NCI-H1417 (cell line): ENCODE measurements around the gene KIRREL2.
"Not testable (repeated sequence)": the region's sequence is repeated elsewhere in the genome, so short reads cannot be mapped to it uniquely, and the experiment has no call there.

ENCODE experiments used
- DNase-seq, 3 experiments: peaks; one replicate each; lab custom pipeline; 2025; lab: John Stamatoyannopoulos, UW

Gene KIRREL2

GRCh38 chr19:35870124-35870736, 13.5 kb downstream of the KIRREL2 start:
- peak in 1 of 3 experiments; percentile 94 for DNase-seq

- DNase-seq, result no peak
These were observed 14.1 kb downstream of the KIRREL2 start for GRCh38 chr19:35870798-35871197.

- no peak for DNase-seq
These were observed 14.9 kb downstream of the KIRREL2 start for GRCh38 chr19:35871611-35872010.

GRCh38 chr19:35872180-35872579, 15.5 kb downstream of the KIRREL2 start:
- no peak for DNase-seq

GRCh38 chr19:35874392-35874930, 17.8 kb downstream of the KIRREL2 start:
- DNase-seq, result no peak

- DNase-seq, result no peak
These were observed 22.4 kb downstream of the KIRREL2 start for GRCh38 chr19:35879068-35879467.

- peak in 1 of 3 experiments; percentile 34 for DNase-seq
These were observed 23.1 kb downstream of the KIRREL2 start for GRCh38 chr19:35879770-35880317.

GRCh38 chr19:35882114-35882832, 25.6 kb downstream of the KIRREL2 start:
- DNase-seq, result peak; percentile 56 to 89 (median 81)

- no peak for DNase-seq
These were observed 27.2 kb downstream of the KIRREL2 start for GRCh38 chr19:35883882-35884281.

GRCh38 chr19:35885225-35885738, 28.6 kb downstream of the KIRREL2 start:
- no peak for DNase-seq

- DNase-seq, result no peak
These were observed 29.2 kb downstream of the KIRREL2 start for GRCh38 chr19:35885904-35886303.

- no peak for DNase-seq
These were observed 30.5 kb downstream of the KIRREL2 start for GRCh38 chr19:35887197-35887596.

GRCh38 chr19:35888398-35888797, 31.7 kb downstream of the KIRREL2 start:
- no peak for DNase-seq

GRCh38 chr19:35889370-35890112, 32.8 kb downstream of the KIRREL2 start:
- no peak for DNase-seq

GRCh38 chr19:35890113-35890650, 33.5 kb downstream of the KIRREL2 start:
- no peak for DNase-seq

GRCh38 chr19:35891819-35892218, 35.1 kb downstream of the KIRREL2 start:
- not testable (repeated sequence) for DNase-seq

GRCh38 chr19:35894342-35894741, 37.6 kb downstream of the KIRREL2 start:
- no peak for DNase-seq

- no peak for DNase-seq
These were observed 39.4 kb downstream of the KIRREL2 start for GRCh38 chr19:35895911-35896642.

GRCh38 chr19:35896643-35897040, 39.9 kb downstream of the KIRREL2 start:
- DNase-seq, result no peak

GRCh38 chr19:35897706-35898451, 41.2 kb downstream of the KIRREL2 start:
- no peak for DNase-seq

- no peak for DNase-seq
These were observed 41.7 kb downstream of the KIRREL2 start for GRCh38 chr19:35898499-35898809.
